Effector CD4-positive, alpha-beta T cell (primary cell): ENCODE measurements around the gene HOMEZ.

ENCODE experiments used
- DNase-seq: peaks from one replicate; pipeline ENCODE4 v3.0.0-alpha.2; 2020

HOMEZ gene

GRCh38 chr14:23307687-23308644, 22.0 kb upstream of the HOMEZ start:
- no peak for DNase-seq

- no peak for DNase-seq
Measured at GRCh38 chr14:23307146-23307530, 21.2 kb upstream of the HOMEZ start.

- no peak for DNase-seq
Measured at GRCh38 chr14:23306412-23307145, 20.6 kb upstream of the HOMEZ start, which contains the start of gene BCL2L2. Gene BCL2L2, plus strand, starts transcription at chr14:23306833. Its CDS starts 935 bp downstream, at chr14:23307768.

- peak; percentile 83 for DNase-seq
Measured at GRCh38 chr14:23302290-23303225, 16.6 kb upstream of the HOMEZ start, which contains the start of gene PPP1R3E. Gene PPP1R3E, minus strand, starts transcription at chr14:23302859. Its CDS starts 283 bp downstream, at chr14:23302576.

- peak; percentile 58 for DNase-seq
Measured at GRCh38 chr14:23301969-23302289, 16.0 kb upstream of the HOMEZ start.

- DNase-seq = peak; percentile 93
Measured at GRCh38 chr14:23301288-23301968, 15.5 kb upstream of the HOMEZ start.

GRCh38 chr14:23300687-23301223, 14.8 kb upstream of the HOMEZ start:
- peak; percentile 19 for DNase-seq

GRCh38 chr14:23299986-23300686, 14.2 kb upstream of the HOMEZ start:
- no peak for DNase-seq

GRCh38 chr14:23299211-23299957, 13.5 kb upstream of the HOMEZ start:
- no peak for DNase-seq

GRCh38 chr14:23297611-23298277, 11.8 kb upstream of the HOMEZ start:
- DNase-seq = no peak

- DNase-seq = no peak
Measured at GRCh38 chr14:23297096-23297495, 11.2 kb upstream of the HOMEZ start.

GRCh38 chr14:23296012-23296777, 10.3 kb upstream of the HOMEZ start:
- no peak for DNase-seq

- DNase-seq = peak; percentile 40
Measured at GRCh38 chr14:23294734-23295561, 9.0 kb upstream of the HOMEZ start.

- no peak for DNase-seq
Measured at GRCh38 chr14:23286902-23287479, 1.1 kb upstream of the HOMEZ start.

GRCh38 chr14:23285530-23286019, 357 bp downstream of the HOMEZ start:
- DNase-seq = no peak

- DNase-seq = no peak
Measured at GRCh38 chr14:23284654-23285529, 1.0 kb downstream of the HOMEZ start.
